ENCODE measurements around the gene PDE4D. TPM values are rescaled to one million over a fixed set of nuclear protein-coding genes. Genes with fewer than 3 reads are reported as not detected.
"Not testable (repeated sequence)": the region's sequence is repeated elsewhere in the genome, so short reads cannot be mapped to it uniquely, and the experiment has no call there.

PDE4D gene
- total RNA-seq, 1 experiment from 2014 or later: 3.3 TPM

DNA sequence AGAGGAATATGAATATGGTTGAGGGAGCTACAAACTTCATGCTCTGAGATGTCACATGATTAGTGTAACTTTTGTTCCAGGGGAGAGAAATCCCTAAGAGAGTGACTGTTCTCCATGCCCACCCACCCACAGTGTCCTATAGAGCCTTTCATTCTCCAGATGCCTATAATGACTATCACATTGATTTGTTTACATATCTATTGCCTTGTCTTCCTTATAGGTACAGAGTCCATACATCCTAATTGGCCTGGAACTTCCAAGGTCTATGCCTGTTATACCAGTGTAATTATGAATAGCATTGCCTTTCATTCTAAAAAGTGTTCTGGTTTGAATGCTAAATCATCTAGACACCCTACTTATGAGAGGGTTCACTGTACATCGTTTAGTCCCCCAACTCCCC is 835.3 kb downstream of the PDE4D start:
- no peaks in the 10 kb centered on the region for H3K36me3 Mint-ChIP-seq
- ATAC-seq (no peak), DNase-seq (ENCODE audit: low spot score) (no peak)

DNA sequence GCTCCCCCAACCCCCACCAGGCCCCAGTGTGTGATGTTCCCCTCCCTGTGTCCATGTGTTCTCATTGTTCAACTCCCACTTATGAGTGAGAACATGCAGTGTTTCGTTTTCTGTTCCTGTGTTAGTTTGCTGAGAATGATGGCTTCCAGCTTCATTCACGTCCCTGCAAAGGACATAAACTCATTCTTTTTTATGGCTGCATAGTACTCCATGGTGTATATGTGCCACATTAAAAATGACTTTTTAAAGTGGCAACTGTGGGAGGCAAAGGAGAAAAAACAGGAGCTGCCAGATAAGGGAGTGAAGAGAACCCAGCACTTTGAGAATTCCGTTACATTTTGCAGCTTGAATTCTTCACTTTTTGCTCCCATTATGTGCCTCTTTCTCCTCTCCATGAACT is 836.9 kb downstream of the PDE4D start:
- not testable (repeated sequence) for H3K27ac Mint-ChIP-seq; H3K36me3 Mint-ChIP-seq; ATAC-seq; DNase-seq (ENCODE audit: low spot score); H3K4me1 Mint-ChIP-seq; H3K4me3 Mint-ChIP-seq; H3K9me3 Mint-ChIP-seq
- H3K27me3 Mint-ChIP-seq (ENCODE audit: low read depth): peaks cover 14% of the 10 kb centered on the region
- ChIA-PET CTCF (interaction anchor here (1.0 kb wide), 1 partner anchor 22 kb away, joined by 3 read pairs; no protein-coding TSS in a partner anchor), POLR2A (interaction anchor here (0.7 kb wide), 1 partner anchor 67 kb away, joined by 4 read pairs; no protein-coding TSS in a partner anchor)

More for the DNA sequence above, 835.3 kb downstream of the PDE4D start:
- peaks cover 5% of the 10 kb centered on the region for H3K4me1 Mint-ChIP-seq
- H3K4me3 Mint-ChIP-seq: no peak overlapping the region
- H3K27ac Mint-ChIP-seq: no peak overlapping the region
- H3K9me3 Mint-ChIP-seq: peaks cover 3% of the 10 kb centered on the region; the same call in 1 of the 2 replicates
- ChIA-PET POLR2A (no interaction called here), CTCF (no interaction called here)
- H3K27me3 Mint-ChIP-seq (ENCODE audit: low read depth): peaks cover 18% of the 10 kb centered on the region
- TF ChIP-seq NFYB (CRISPR knock-in tag; conservative IDR thresholded peaks at IDR 0.05; ENCODE audit: low read depth) (no peak), ZNF263 (CRISPR knock-in tag; IDR thresholded peaks at IDR 0.05; ENCODE audit: low read depth) (no peak), KAT7 (CRISPR knock-in tag; IDR thresholded peaks at IDR 0.05; ENCODE audit: borderline replicate concordance) (no peak), NFE2L1 (CRISPR knock-in tag; IDR thresholded peaks at IDR 0.05) (no peak), EMX1 (CRISPR knock-in tag; IDR thresholded peaks at IDR 0.05) (no peak)
- TF ChIP-seq, protein P1, sequence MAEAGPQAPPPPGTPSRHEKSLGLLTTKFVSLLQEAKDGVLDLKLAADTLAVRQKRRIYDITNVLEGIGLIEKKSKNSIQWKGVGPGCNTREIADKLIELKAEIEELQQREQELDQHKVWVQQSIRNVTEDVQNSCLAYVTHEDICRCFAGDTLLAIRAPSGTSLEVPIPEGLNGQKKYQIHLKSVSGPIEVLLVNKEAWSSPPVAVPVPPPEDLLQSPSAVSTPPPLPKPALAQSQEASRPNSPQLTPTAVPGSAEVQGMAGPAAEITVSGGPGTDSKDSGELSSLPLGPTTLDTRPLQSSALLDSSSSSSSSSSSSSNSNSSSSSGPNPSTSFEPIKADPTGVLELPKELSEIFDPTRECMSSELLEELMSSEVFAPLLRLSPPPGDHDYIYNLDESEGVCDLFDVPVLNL (CRISPR knock-in tag; IDR thresholded peaks at IDR 0.05; ENCODE audit: borderline replicate concordance, low read depth): no peak

DNA sequence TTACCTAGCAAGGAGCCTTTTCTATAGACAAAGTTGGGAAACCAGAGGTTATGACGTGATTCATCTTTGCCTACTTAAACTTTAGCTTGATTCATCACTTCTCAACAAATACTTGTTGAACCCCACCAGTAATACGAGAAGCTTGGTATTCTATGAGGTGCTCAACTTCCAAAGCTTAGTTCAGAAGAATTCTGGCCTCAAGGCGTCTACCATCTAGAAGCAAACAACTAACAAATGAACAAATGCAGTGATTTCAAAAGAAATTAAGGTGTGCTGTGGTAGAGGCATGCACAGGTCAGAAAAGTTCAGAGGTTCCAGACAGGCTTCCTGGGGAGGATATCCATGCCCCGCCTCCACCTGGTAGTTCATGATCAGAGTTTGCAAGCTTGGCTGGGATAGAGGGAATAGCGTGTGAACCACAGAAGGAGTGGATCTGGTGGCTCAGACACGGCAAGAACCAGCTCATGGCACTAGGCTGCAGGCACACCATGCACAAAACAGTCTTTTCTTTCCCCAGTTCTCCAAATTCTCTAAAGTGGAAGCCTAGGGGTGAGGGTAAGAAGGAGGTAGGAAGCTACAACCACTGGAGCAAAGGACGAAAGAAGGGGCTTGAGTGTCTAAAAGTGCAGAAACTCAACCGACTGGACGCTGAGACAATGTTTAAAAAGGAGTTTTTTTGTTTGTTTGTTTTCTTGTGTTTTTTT is 837.6 kb downstream of the PDE4D start:
- Mint-ChIP-seq H3K27me3 (ENCODE audit: low read depth) (peaks cover 11% of the 10 kb centered on the region), H3K4me3 (no peak overlapping the region), H3K36me3 (no peaks in the 10 kb centered on the region), H3K4me1 (no peaks in the 10 kb centered on the region), H3K9me3 (peaks cover 3% of the 10 kb centered on the region; the same call in 1 of the 2 replicates), H3K27ac (no peak overlapping the region)
- no peak for DNase-seq (ENCODE audit: low spot score)
- ChIA-PET POLR2A (no interaction called here), CTCF (no interaction called here)
- TF ChIP-seq GABPB1 (CRISPR knock-in tag; IDR thresholded peaks at IDR 0.05) (no peak), ZNF138 (CRISPR knock-in tag; conservative IDR thresholded peaks at IDR 0.05) (no peak), TCF7 (CRISPR knock-in tag; IDR thresholded peaks at IDR 0.05; ENCODE audit: low read depth) (no peak), MYBL2 (CRISPR knock-in tag; IDR thresholded peaks at IDR 0.05) (no peak), CREM (CRISPR knock-in tag; IDR thresholded peaks at IDR 0.05) (no peak), HMGA2 (CRISPR knock-in tag; IDR thresholded peaks at IDR 0.05) (no peak), ETV6 (CRISPR knock-in tag; IDR thresholded peaks at IDR 0.05) (no peak), ZNF121 (CRISPR knock-in tag; IDR thresholded peaks at IDR 0.05) (no peak), NFYB (CRISPR knock-in tag; conservative IDR thresholded peaks at IDR 0.05; ENCODE audit: low read depth) (no peak)
- TF ChIP-seq, protein P2, sequence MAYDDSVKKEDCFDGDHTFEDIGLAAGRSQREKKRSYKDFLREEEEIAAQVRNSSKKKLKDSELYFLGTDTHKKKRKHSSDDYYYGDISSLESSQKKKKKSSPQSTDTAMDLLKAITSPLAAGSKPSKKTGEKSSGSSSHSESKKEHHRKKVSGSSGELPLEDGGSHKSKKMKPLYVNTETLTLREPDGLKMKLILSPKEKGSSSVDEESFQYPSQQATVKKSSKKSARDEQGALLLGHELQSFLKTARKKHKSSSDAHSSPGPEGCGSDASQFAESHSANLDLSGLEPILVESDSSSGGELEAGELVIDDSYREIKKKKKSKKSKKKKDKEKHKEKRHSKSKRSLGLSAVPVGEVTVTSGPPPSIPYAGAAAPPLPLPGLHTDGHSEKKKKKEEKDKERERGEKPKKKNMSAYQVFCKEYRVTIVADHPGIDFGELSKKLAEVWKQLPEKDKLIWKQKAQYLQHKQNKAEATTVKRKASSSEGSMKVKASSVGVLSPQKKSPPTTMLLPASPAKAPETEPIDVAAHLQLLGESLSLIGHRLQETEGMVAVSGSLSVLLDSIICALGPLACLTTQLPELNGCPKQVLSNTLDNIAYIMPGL (CRISPR knock-in tag; IDR thresholded peaks at IDR 0.05): no peak
- TF ChIP-seq, protein P3, sequence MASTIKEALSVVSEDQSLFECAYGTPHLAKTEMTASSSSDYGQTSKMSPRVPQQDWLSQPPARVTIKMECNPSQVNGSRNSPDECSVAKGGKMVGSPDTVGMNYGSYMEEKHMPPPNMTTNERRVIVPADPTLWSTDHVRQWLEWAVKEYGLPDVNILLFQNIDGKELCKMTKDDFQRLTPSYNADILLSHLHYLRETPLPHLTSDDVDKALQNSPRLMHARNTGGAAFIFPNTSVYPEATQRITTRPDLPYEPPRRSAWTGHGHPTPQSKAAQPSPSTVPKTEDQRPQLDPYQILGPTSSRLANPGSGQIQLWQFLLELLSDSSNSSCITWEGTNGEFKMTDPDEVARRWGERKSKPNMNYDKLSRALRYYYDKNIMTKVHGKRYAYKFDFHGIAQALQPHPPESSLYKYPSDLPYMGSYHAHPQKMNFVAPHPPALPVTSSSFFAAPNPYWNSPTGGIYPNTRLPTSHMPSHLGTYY (CRISPR knock-in tag; IDR thresholded peaks at IDR 0.05): no peak
- no peak for ATAC-seq
